Stimulated activated CD4-positive, alpha-beta T cell treated with anti-CD3 and anti-CD28 coated beads, Interleukin-15, amount 100 ng/mL, for 48 hours (primary cell): ENCODE data around the gene SMIM27.
"Not testable (repeated sequence)": the region's sequence is repeated elsewhere in the genome, so short reads cannot be mapped to it uniquely, and the experiment has no call there.

Source experiments
- DNase-seq, 2 donors: peaks; one replicate each; pipeline ENCODE4 v3.0.0-alpha.2; 2020; ENCODE audit warnings: low read depth in 2 of 2

Gene SMIM27

DNA sequence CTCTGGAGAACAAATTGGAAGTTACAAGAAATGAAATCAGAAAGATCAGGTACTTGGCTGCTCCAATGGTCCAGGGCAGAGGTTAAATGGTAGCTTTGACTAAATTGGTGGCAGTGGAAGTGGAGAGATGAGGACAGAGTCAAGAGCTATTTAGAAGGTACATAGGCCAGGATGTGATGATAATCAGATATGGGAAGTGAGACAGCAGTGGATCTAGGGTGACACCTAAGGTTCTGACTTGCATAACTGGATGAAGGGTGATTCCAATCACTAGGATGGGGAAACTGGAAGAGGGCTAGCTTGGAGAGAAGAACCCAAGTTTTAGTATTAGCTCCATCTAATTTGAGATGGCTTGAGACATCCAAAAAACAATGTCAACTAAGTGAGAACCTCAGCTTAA is 44.8 kb downstream of the SMIM27 start:
- DNase-seq = no peak

- DNase-seq = not testable (repeated sequence)
Measured at GRCh38 chr9:32599021-32599420, 46.9 kb downstream of the SMIM27 start.
